ENCODE measurements around the gene SPAG16. TPM values are rescaled to one million over a fixed set of nuclear protein-coding genes. Genes with fewer than 3 reads are reported as not detected.

The SPAG16 gene
- total RNA-seq, 1 experiment from 2014 or later: 16.0 TPM

- Mint-ChIP-seq H3K4me3 (no peak overlapping the region), H3K27ac (no peak overlapping the region), H3K36me3 (no peaks in the 10 kb centered on the region), H3K9me3 (no peaks in the 10 kb centered on the region), H3K27me3 (ENCODE audit: low read depth) (no peaks in the 10 kb centered on the region), H3K4me1 (peaks cover 50% of the 10 kb centered on the region)
- no peak for TF ChIP-seq PRRX2 (CRISPR knock-in tag; IDR thresholded peaks at IDR 0.05)
- TF ChIP-seq HMGXB4 (CRISPR knock-in tag; IDR thresholded peaks at IDR 0.05): no peak
- TF ChIP-seq ELF4 (CRISPR knock-in tag; IDR thresholded peaks at IDR 0.05; ENCODE audit: low read depth): no peak
- no peak for TF ChIP-seq RORB (CRISPR knock-in tag; IDR thresholded peaks at IDR 0.05)
- no peak for TF ChIP-seq SP1 (CRISPR knock-in tag; conservative IDR thresholded peaks at IDR 0.05)
- TF ChIP-seq ESRRA (CRISPR knock-in tag; IDR thresholded peaks at IDR 0.05; ENCODE audit: borderline replicate concordance): no peak
- no peak for TF ChIP-seq TCF7 (CRISPR knock-in tag; IDR thresholded peaks at IDR 0.05; ENCODE audit: low read depth)
- TF ChIP-seq TEAD1 (CRISPR knock-in tag; IDR thresholded peaks at IDR 0.05): no peak
- TF ChIP-seq JAZF1 (CRISPR knock-in tag; IDR thresholded peaks at IDR 0.05): no peak
- no peak for TF ChIP-seq PREB (CRISPR knock-in tag; IDR thresholded peaks at IDR 0.05; ENCODE audit: borderline replicate concordance)
- TF ChIP-seq IRF1 (CRISPR knock-in tag; IDR thresholded peaks at IDR 0.05): no peak
- TF ChIP-seq ARID4B (CRISPR knock-in tag; IDR thresholded peaks at IDR 0.05; ENCODE audit: borderline replicate concordance): no peak
- ChIA-PET CTCF (no interaction called here), POLR2A (no interaction called here)
- DNase-seq (ENCODE audit: low spot score) (no peak), ATAC-seq (no peak)
Observed at GRCh38 chr2:213235741-213236140, 48.5 kb upstream of the SPAG16 start.

GRCh38 chr2:213237251-213237650, 47.0 kb upstream of the SPAG16 start:
- no peak overlapping the region for H3K4me3 Mint-ChIP-seq
- H3K9me3 Mint-ChIP-seq: no peaks in the 10 kb centered on the region
- TF ChIP-seq ZNF138 (CRISPR knock-in tag; conservative IDR thresholded peaks at IDR 0.05) (no peak), MAX (CRISPR knock-in tag; IDR thresholded peaks at IDR 0.05) (no peak), ELF4 (CRISPR knock-in tag; IDR thresholded peaks at IDR 0.05; ENCODE audit: low read depth) (no peak), ZNF396 (CRISPR knock-in tag; IDR thresholded peaks at IDR 0.05; ENCODE audit: borderline replicate concordance) (no peak), FOXP4 (CRISPR knock-in tag; IDR thresholded peaks at IDR 0.05) (no peak), ESRRA (CRISPR knock-in tag; IDR thresholded peaks at IDR 0.05; ENCODE audit: borderline replicate concordance) (no peak)
- H3K27me3 Mint-ChIP-seq (ENCODE audit: low read depth): no peaks in the 10 kb centered on the region
- ChIA-PET CTCF (no interaction called here), POLR2A (no interaction called here)
- no peak overlapping the region for H3K27ac Mint-ChIP-seq
- DNase-seq (ENCODE audit: low spot score) (no peak), ATAC-seq (no peak)
- peaks cover 50% of the 10 kb centered on the region for H3K4me1 Mint-ChIP-seq
- H3K36me3 Mint-ChIP-seq: no peaks in the 10 kb centered on the region
